ENCODE data around the gene CDA.

The CDA gene

DNA sequence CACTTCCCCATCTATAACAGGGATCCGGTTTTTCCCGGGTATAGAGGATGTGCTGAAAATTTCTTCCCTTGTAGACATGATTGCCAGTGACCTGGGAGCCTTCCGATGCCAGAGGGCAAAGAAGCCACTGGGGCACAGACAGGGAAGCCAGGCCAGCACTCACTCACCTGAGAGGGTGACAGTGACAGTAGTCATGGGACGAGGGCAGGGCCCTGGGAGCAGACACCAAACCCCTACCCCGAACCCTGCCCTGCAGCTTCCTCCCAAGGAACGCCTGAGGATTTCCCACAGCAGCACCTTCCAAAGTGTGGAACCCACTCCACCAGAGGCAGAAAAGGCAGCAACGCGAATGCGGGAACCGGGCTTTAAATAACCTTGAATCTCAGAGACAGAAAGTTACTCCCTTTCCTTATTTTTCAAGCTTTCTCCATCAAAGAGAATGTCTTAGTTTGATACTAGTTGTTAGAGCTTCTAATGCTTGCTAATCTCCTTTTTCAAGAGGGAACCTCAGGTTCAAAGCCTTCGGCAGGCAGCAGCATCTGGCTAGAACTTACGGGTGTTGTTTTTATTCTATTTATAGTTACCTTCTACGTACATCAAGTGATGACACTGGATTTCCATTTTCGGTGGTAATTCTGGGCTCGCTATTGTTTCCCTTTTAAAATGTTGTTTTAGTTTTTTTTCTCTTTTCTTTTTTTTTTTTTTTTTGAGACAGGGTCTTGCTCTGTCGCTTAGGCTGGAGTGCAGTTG is 69.4 kb downstream of the CDA start:
- DNase-seq, result no peak

DNA sequence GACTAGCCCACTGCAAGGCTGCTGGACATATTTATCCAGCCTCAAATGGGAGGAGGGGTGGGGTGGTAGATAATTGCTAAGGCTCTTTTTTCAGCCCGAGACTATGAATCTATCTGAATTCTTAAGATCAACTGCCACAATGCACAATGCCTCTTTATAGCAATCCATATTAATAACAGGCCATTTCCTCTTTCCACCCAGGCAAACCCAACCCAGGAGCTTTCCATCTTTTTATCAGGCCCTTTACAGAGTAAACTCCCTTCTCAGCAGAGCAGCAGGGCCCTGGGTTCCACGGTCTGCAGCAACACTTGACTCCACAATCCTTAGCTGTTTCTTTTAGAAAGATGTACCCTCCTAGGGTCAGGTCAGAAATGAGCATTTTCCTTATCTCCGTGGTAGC is 71.5 kb downstream of the CDA start:
- DNase-seq, result no peak

DNA sequence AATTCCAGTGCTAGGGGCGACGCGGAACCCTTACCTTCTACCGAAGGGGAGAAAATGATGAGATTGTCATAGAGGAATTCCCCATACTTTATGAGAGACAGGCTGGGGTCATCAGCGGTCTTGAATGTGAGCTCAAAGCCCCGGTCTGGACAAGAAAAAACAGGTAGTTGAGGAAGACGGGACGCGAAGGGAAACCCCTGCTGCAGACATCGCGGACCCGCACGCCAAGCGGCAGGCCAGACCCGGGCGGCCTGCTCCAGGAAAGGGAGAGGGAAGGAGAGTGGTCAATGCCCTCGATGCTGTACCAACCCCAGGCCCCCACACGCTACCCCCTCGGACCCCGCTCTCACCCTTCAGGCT is 71.9 kb downstream of the CDA start:
- DNase-seq, result no peak

DNA sequence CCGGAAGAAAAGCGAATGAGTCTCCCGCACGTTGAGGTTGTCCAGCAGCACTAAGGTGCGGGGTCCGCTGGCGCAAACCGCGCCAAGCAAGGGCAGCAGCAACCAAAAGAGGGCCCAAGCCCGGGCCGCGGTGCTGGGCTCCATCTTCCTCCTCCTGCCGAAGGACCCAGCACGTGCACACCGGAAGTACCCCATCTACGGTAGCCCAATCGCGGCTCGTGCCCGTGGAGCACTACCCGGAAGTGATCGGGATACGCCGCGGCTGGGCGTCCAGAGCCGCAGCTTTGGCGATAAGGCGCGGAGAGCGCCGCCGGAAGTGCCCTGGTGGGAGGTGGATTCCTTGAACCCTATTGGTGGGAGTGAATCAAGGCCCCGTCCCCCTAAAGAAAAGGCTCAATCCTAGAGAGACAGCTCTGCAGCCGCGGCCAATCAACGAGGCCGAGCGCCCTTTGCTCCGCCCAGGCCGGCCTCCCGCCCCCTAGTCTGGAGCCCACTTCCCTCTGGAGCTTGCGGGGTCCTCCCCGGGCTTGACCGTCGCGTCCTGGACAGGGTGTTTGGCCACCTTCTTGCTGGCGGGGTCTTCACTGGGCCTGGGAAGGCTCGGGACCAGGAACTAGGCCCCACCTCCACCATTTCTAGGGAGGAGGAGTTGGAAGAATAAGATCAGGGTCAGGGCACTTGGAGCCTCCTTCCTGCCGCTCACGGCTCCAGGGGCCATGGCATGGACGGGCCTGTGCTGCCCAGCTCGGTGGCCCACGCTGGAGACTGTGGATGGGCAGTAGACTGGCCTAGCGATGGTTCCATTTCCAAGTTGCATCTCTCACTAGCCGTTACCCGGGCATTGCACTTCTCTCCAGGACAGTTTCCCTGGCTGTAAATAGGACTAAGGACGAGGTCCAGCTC is 72.6 kb downstream of the CDA start, which contains the start of gene DDOST:
DDOST (minus strand) TSS at position 163 of the 903 bp plus-strand sequence; CDS start at position 144, 19 bp downstream.
- DNase-seq, result peak; percentile 98

DNA sequence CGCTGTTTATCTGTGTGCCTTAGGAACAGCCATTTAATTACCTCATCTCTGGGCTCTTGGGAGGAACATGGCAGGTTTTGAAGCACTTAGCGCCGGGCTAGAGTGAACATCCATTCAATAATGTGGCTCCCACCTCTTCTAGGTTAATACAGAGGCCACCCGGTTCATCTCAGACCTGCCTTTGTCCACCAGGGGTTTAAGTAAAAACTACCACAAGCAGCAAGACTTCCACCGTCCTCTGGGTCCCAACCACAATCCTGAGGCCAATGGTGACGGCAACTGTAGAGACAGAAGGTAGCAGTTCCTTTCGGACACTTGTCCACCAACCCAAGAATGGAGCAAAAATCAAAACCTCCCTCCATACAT is 73.2 kb downstream of the CDA start:
- no peak for DNase-seq

DNA sequence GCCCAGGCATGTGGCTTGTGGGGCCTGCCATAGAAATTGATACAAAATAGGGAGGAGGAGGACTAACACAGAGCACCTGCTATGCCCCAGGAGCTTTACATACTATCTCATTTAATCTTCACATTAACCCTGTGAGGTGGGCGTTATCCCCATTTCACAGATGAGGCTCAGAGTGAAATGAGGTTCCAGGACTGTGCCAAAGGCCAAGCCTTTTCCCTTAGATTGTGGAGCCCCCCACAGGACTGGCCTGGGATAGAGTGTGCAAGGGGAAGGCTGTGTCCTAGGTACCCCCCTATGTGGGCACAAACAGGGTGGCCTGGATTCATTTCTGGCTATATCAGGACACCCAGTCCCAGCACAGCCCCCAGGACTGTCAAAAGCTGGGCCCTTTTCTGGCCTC is 74.5 kb downstream of the CDA start:
- DNase-seq, result no peak

DNA sequence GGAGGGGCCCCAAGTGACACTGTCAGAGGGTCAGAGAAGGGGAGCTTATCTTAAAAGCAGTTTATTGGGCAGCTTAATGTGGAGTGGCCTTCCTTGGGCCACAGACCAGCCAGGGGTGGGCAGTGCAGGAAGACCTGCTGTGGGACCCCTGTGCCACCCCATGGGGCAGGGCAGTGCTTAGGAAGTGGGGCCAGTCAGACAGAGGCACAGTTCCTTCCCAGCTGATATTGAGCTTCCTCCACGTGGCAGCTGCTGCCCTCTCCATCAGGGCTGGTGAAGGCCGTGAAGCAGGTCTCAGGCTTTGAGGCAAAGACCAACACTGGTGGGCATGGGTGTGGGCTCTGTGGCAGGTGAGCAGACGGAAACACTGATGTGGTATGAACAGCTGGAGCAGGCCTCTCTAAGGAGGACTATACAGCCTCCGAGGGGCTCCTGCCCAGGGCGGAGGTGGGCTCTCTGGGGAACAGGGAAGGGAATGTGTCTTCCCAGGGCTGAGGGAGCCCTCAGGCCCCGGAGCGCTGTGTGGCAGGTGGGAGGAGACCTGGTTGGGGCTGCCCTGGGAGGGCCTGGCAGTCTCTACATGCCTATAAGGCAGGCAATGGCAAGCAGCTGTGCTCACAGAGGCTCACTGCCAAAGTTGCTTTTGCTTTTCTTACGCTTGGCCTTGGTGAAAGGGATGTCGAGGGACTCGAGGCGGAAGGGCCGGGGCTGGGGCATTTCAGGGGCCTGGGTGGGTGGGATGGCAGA is 75.2 kb downstream of the CDA start:
- no peak for DNase-seq

DNA sequence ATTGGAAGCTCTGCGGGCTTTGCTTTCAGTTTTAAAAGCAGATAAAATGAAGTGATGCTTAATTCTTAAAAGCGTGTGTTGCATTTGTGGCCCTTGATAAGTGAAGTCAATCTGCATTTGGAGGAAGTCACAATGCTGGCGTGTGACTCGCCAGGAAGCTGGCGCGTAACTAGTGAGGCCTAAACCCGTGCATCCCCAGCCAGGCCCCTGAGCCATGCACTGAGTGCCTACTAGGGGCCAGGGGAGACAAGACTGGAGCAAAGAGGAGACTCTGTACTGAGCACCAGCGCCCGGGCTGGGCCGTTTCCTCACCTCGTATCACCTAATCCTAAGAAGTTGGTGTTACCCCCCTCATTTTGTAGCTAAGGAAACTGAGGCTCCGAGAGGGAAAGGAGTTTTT is 76.8 kb downstream of the CDA start:
- no peak for DNase-seq

DNA sequence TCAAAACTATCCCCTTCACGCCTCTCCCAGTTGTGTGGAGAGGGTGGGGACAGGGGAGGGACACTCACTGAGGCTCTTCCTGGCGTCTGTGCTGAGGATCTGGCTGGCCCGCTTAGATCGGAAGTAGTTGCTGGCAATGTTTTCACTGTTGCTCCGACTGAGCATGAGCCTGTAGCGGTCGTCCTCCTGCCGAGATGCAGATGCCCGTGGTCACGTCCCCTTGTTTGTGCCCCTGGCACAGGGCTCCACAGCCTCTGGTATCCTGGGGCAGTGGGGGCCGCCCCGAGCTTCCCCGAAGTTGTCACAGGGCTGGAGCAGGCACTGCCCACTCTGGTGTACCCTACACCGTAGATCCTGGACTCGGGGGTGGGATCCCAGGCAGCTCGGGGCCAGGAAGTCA is 77.2 kb downstream of the CDA start:
- DNase-seq, result no peak

DNA sequence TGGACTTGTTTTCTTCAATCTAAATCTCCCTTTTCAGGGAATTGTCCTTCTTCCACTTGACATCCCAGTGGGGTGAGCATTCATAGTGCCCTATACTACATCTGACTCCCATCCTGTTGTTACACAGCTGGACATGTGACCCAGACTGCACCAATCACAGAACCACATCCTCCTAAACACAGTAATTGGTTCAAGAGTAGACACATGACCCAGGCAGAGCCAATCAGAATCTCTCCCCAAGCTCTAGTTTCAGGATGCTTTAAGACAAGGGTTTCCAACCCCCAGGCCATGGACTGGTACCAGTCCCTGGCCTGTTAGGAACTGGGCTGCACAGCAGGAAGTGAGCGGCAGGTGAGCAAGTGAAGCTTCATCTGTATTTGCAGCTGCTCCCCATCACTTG is 77.9 kb downstream of the CDA start:
- DNase-seq, result no peak
